H9 (cell line): ENCODE data around the gene CHGA. TPM values are rescaled to one million over a fixed set of nuclear protein-coding genes. Genes with fewer than 3 reads are reported as not detected.

Source experiments
- DNase-seq: peaks from one replicate; pipeline ENCODE4 v3.0.0-alpha.2; 2017
- H2AFZ ChIP-seq: one replicate; pipeline ENCODE4 v1.6.1; 2013; ENCODE audit warnings: mild to moderate bottlenecking, low read length, control low read depth, moderate library complexity
- H2AK5ac ChIP-seq: 2 replicates; pipeline ENCODE4 v1.6.1; 2013; ENCODE audit warnings: low read length, control low read depth, mixed read lengths; ENCODE audit not compliant: insufficient read length
- H2BK120ac ChIP-seq: one replicate; pipeline ENCODE4 v1.6.1; 2013; ENCODE audit warnings: low read depth, mild to moderate bottlenecking, low read length, control low read depth, inconsistent platforms; ENCODE audit not compliant: poor library complexity, severe bottlenecking
- H2BK12ac ChIP-seq: 2 replicates; pipeline ENCODE4 v1.6.1; 2013; ENCODE audit warnings: low read length, control low read depth, mixed read lengths, low read depth; ENCODE audit not compliant: insufficient read length
- H2BK15ac ChIP-seq: 2 replicates; pipeline ENCODE4 v1.6.1; 2013; ENCODE audit warnings: low read depth, low read length, control low read depth
- H2BK20ac ChIP-seq: one replicate; pipeline ENCODE4 v1.6.1; 2013; ENCODE audit warnings: low read depth, mild to moderate bottlenecking, low read length, control low read depth, inconsistent platforms; ENCODE audit not compliant: poor library complexity, severe bottlenecking
- H2BK5ac ChIP-seq: 2 replicates; pipeline ENCODE4 v1.6.1; 2013; ENCODE audit warnings: low read length, control low read depth, mixed read lengths; ENCODE audit not compliant: insufficient read length
- H3K14ac ChIP-seq: 2 replicates; pipeline ENCODE4 v1.6.1; 2013; ENCODE audit warnings: low read length, control low read depth; ENCODE audit not compliant: insufficient read depth
- H3K18ac ChIP-seq: 2 replicates; pipeline ENCODE4 v1.6.1; 2013; ENCODE audit warnings: low read depth, mild to moderate bottlenecking, mixed read lengths, low read length, control low read depth; ENCODE audit not compliant: insufficient read length
- H3K23ac ChIP-seq: 2 replicates; pipeline ENCODE4 v1.6.1; 2013; ENCODE audit warnings: low read length, control low read depth, mixed read lengths, low read depth; ENCODE audit not compliant: insufficient read length
- H3K23me2 ChIP-seq: 2 replicates; pipeline ENCODE4 v1.6.1; 2013; ENCODE audit warnings: low read depth, mild to moderate bottlenecking, mixed read lengths, low read length, control low read depth; ENCODE audit not compliant: insufficient read length, poor library complexity, severe bottlenecking
- H3K27ac ChIP-seq: 2 replicates; pipeline ENCODE4 v1.5.1; 2013; ENCODE audit warnings: low read length, control low read depth, mixed read lengths, low read depth; ENCODE audit not compliant: insufficient read length
- H3K27me3 ChIP-seq: 2 replicates; pipeline ENCODE4 v1.6.1; 2013; ENCODE audit warnings: low read length, control low read depth, inconsistent platforms; ENCODE audit not compliant: insufficient read depth
- H3K4ac ChIP-seq: 2 replicates; pipeline ENCODE4 v1.6.1; 2013; ENCODE audit warnings: low read depth, mild to moderate bottlenecking, control low read depth, inconsistent platforms, low read length, moderate library complexity
- H3K4me1 ChIP-seq: 2 replicates; pipeline ENCODE4 v1.6.1; 2013; ENCODE audit warnings: low read length, control low read depth, inconsistent platforms; ENCODE audit not compliant: insufficient read depth
- H3K4me2 ChIP-seq: 2 replicates; pipeline ENCODE4 v1.6.1; 2013; ENCODE audit warnings: low read length, control low read depth, mixed read lengths; ENCODE audit not compliant: insufficient read length, insufficient read depth
- H3K56ac ChIP-seq: 2 replicates; pipeline ENCODE4 v1.6.1; 2013; ENCODE audit warnings: low read depth, mild to moderate bottlenecking, mixed read lengths, low read length, control low read depth; ENCODE audit not compliant: insufficient read length
- H3K79me1 ChIP-seq: 2 replicates; pipeline ENCODE4 v1.6.1; 2013; ENCODE audit warnings: low read depth, mild to moderate bottlenecking, moderate library complexity, low read length, control low read depth, inconsistent platforms; ENCODE audit not compliant: insufficient read depth, poor library complexity, severe bottlenecking
- H3K79me2 ChIP-seq: 2 replicates; pipeline ENCODE4 v1.6.1; 2013; ENCODE audit warnings: low read length, control low read depth, inconsistent platforms; ENCODE audit not compliant: insufficient read depth
- H3K9ac ChIP-seq: 2 replicates; pipeline ENCODE4 v1.6.1; 2013; ENCODE audit warnings: low read length, control low read depth, mixed read lengths; ENCODE audit not compliant: insufficient read length; ENCODE audit errors: extremely low read depth
- H3K9me3 ChIP-seq: one replicate; pipeline ENCODE4 v1.6.1; 2013; ENCODE audit warnings: low read depth, low read length, inconsistent platforms; ENCODE audit not compliant: control insufficient read depth
- H3T11ph ChIP-seq: one replicate; pipeline ENCODE4 v1.6.1; 2013; ENCODE audit warnings: mild to moderate bottlenecking, low read length, control low read depth, inconsistent platforms
- H4K20me1 ChIP-seq: one replicate; pipeline ENCODE4 v1.6.1; 2013; ENCODE audit not compliant: control insufficient read depth, insufficient read length, insufficient read depth
- H4K5ac ChIP-seq: 2 replicates; pipeline ENCODE4 v1.6.1; 2013; ENCODE audit warnings: low read depth, mild to moderate bottlenecking, mixed read lengths, low read length, control low read depth; ENCODE audit not compliant: insufficient read length
- H4K8ac ChIP-seq: replicated peaks from 2 replicates; pipeline ENCODE4 v1.6.1; 2013; ENCODE audit warnings: low read length, control low read depth, mixed read lengths, low read depth; ENCODE audit not compliant: insufficient read length
- H4K91ac ChIP-seq: 2 replicates; pipeline ENCODE4 v1.6.1; 2013; ENCODE audit warnings: low read depth, mild to moderate bottlenecking, moderate library complexity, mixed read lengths, low read length, control low read depth; ENCODE audit not compliant: insufficient read length
- H3K27ac Mint-ChIP-seq, 3 experiments: 2 replicates in 2 of 3; 3 replicates in 1 of 3; pipeline ENCODE4 v1.8.0; 2020 to 2021; ENCODE audit warnings: mixed read lengths in 3 of 3, mild to moderate bottlenecking in 1 of 3, moderate library complexity in 1 of 3
- H3K27me3 Mint-ChIP-seq: 2 replicates; pipeline ENCODE4 v1.8.0; 2021; ENCODE audit warnings: low read depth, mild to moderate bottlenecking, moderate library complexity, mixed read lengths
- H3K36me3 Mint-ChIP-seq, 3 experiments: 2 replicates in 2 of 3; 3 replicates in 1 of 3; pipeline ENCODE4 v1.8.0; 2020 to 2021; ENCODE audit warnings: low read depth in 3 of 3, mixed read lengths in 3 of 3; ENCODE audit not compliant: insufficient read depth in 1 of 3
- H3K4me1 Mint-ChIP-seq, 2 experiments: 2 replicates each; pipeline ENCODE4 v1.8.0; 2020; ENCODE audit warnings: mixed read lengths in 2 of 2
- H3K4me3 Mint-ChIP-seq, 2 experiments: 2 replicates in 1 of 2; 3 replicates in 1 of 2; pipeline ENCODE4 v1.8.0; 2020 to 2021; ENCODE audit warnings: mild to moderate bottlenecking in 2 of 2, mixed read lengths in 2 of 2, moderate library complexity in 1 of 2
- H3K9me3 Mint-ChIP-seq, 2 experiments: 2 replicates in 1 of 2; 3 replicates in 1 of 2; pipeline ENCODE4 v1.8.0; 2020; ENCODE audit warnings: mild to moderate bottlenecking in 2 of 2, mixed read lengths in 2 of 2, moderate library complexity in 1 of 2
- CTCF ChIP-seq: fragments of 200-600 bp; sonication (generic); conservative IDR thresholded peaks from 3 replicates; pipeline ENCODE4 v1.8.0; 2021; ENCODE audit warnings: antibody characterized with exemption, mild to moderate bottlenecking
- WGBS: extraction: QIAGEN DNeasy Blood & Tissue Kit; methylation state at CpG from one replicate; pipeline ENCODE4 v1.1.7; 2013; ENCODE audit warnings: missing lambda C conversion rate, low lambda C conversion rate, mixed read lengths; ENCODE audit not compliant: insufficient read length; ENCODE audit errors: extremely low coverage; 5-methylcytosine and 5-hydroxymethylcytosine counted together
- total RNA-seq: library from RNA; stranded (reverse); gene quantifications from 2 replicates; pipeline ENCODE4 v1.2.1, GENCODE V29; 2021

CHGA gene
- total RNA-seq, 1 experiment from 2014 or later, result 6.7 TPM

DNA sequence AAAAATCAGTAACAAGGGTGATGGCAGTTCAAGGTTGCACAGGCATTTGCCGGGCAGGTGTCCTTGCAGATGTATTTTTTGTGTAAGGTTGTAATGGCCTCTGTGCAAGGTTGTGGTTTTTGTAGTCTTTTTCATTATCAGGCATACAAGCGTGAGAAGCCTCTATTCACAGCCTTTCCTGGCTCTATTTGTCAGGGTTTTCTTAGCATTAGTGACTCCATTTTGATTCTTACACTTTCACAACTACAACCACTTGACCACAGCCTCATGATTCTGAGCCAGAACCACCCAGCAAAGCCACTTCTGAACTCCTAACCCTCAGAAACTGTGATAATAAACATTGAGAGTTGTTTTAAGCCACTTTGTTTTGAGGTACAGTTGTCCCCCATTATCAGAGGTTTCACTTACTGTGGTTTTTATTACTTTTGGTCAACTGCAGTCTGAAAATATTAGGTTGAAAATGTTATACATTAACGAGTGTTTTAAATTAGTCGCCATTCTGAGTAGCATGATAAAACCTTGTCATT is 27.5 kb upstream of the CHGA start:
- Histone ChIP-seq H3K79me1 (no peaks in the 10 kb centered on the region), H3K18ac (no peak overlapping the region), H2AFZ (no peak overlapping the region), H3K23me2 (no peaks in the 10 kb centered on the region), H2BK5ac (no peak overlapping the region), H3K9ac (no peak overlapping the region), H3K23ac (no peak overlapping the region), H2BK20ac (no peak overlapping the region), H3K4me2 (no peak overlapping the region), H3K27me3 (no peaks in the 10 kb centered on the region), H3K9me3 (no peaks in the 10 kb centered on the region), H4K5ac (no peak overlapping the region), H3K4ac (no peak overlapping the region), H4K20me1 (no peaks in the 10 kb centered on the region), H2AK5ac (no peak overlapping the region), H3K14ac (no peak overlapping the region), H3K56ac (no peak overlapping the region), H3T11ph (no peak overlapping the region), H2BK15ac (no peak overlapping the region), H3K79me2 (no peaks in the 10 kb centered on the region), H2BK12ac (no peak overlapping the region), H4K91ac (no peak overlapping the region), H4K8ac (no peak overlapping the region), H2BK120ac (no peak overlapping the region), H3K4me1 (no peaks in the 10 kb centered on the region), H3K27ac (no peak overlapping the region)
- no peak overlapping the region for H3K4me3 Mint-ChIP-seq
- no peaks in the 10 kb centered on the region for H3K36me3 Mint-ChIP-seq
- no CpG with 5 or more reads among the region's 4 CpGs for WGBS
- DNase-seq, result no peak
- no peak overlapping the region for H3K27ac Mint-ChIP-seq
- H3K4me1 Mint-ChIP-seq, result peaks cover 0 to 4% of the 10 kb centered on the region in 2 experiments; a peak in 1 of 4 replicates
- peaks cover 4% of the 10 kb centered on the region for H3K27me3 Mint-ChIP-seq
- TF ChIP-seq CTCF, result no peak
- peaks cover 0 to 2% of the 10 kb centered on the region in 2 experiments; a peak in 2 of 5 replicates for H3K9me3 Mint-ChIP-seq
